SK-N-SH (cell line): ENCODE results near the gene SPRED3. TPM values are rescaled to one million over a fixed set of nuclear protein-coding genes. Genes with fewer than 3 reads are reported as not detected.

Experiments used
- CTCF ChIA-PET: fragments of 300-600, 350-600 bp; formaldehyde crosslinking; extraction: SDS; loops from one replicate; lab custom pipeline; 2021; lab: Yijun Ruan, JAX
- POLR2A ChIA-PET: fragments of 350-600 bp; sonication (Branson Sonifier 250); formaldehyde crosslinking; extraction: SDS; loops from one replicate; lab custom pipeline; 2020; ENCODE audit warnings: antibody characterized with exemption, inconsistent platforms; lab: Yijun Ruan, JAX
- DNase-seq: peaks from one replicate; pipeline ENCODE4 v3.0.0; 2012
- H2AFZ ChIP-seq: fragments of 200-600 bp; sonication (generic); 2 replicates; pipeline ENCODE4 v1.8.1; 2016; ENCODE audit warnings: antibody characterized with exemption, mild to moderate bottlenecking, low read depth
- H3F3A ChIP-seq: fragments of 200-600 bp; sonication (generic); replicated peaks from 2 replicates; pipeline ENCODE3; 2016; ENCODE audit warnings: antibody characterized with exemption, mild to moderate bottlenecking; ENCODE audit not compliant: insufficient read depth
- H3K27ac ChIP-seq, 2 experiments: fragments of 200-500 bp in 1 of 2; fragments of 200-600 bp in 1 of 2; sonication (Bioruptor generic) in 1 of 2; sonication (generic), shearing (Covaris generic) in 1 of 2; 2 replicates each; pipeline versions ENCODE4 v1.5.1 to v1.6.1; 2014 to 2016; ENCODE audit warnings: low read depth in 2 of 2, inconsistent platforms in 1 of 2, low read length in 1 of 2, mild to moderate bottlenecking in 1 of 2, mixed read lengths in 1 of 2
- H3K27me3 ChIP-seq: fragments of 200-600 bp; sonication (generic), shearing (Covaris generic); 2 replicates; pipeline ENCODE4 v1.6.1; 2016; ENCODE audit warnings: mixed run types; ENCODE audit not compliant: insufficient read depth
- H3K36me3 ChIP-seq, 2 experiments: fragments of 200-500 bp in 1 of 2; fragments of 200-600 bp in 1 of 2; sonication (Bioruptor generic) in 1 of 2; sonication (generic) in 1 of 2; replicated peaks in 1 of 2; 2 replicates each; pipeline versions ENCODE3 to v1.5.1; 2014 to 2016; ENCODE audit warnings: low read length in 1 of 2, mild to moderate bottlenecking in 1 of 2; ENCODE audit not compliant: insufficient read depth in 2 of 2, control insufficient read depth in 1 of 2
- H3K4me1 ChIP-seq, 2 experiments: fragments of 200-500 bp in 1 of 2; fragments of 200-600 bp in 1 of 2; sonication (Bioruptor generic) in 1 of 2; sonication (generic), shearing (Covaris generic) in 1 of 2; 2 replicates each; pipeline versions ENCODE4 v1.5.1 to v1.6.1; 2014 to 2016; ENCODE audit warnings: low read depth in 1 of 2, low read length in 1 of 2, mixed run types in 1 of 2; ENCODE audit not compliant: insufficient read depth in 2 of 2, control insufficient read depth in 1 of 2
- H3K4me2 ChIP-seq: fragments of 200-600 bp; sonication (generic), shearing (Covaris generic); 2 replicates; pipeline ENCODE4 v1.6.1; 2017; ENCODE audit warnings: mixed run types
- H3K4me3 ChIP-seq, 2 experiments: fragments of 200-500 bp in 1 of 2; fragments of 200-600 bp in 1 of 2; sonication (Bioruptor generic) in 1 of 2; sonication (generic), shearing (Covaris generic) in 1 of 2; 2 replicates each; pipeline versions ENCODE4 v1.5.1 to v1.8.1; 2014 to 2016; ENCODE audit warnings: low read depth in 2 of 2, inconsistent platforms in 1 of 2, low read length in 1 of 2, mild to moderate bottlenecking in 1 of 2, mixed read lengths in 1 of 2, moderate library complexity in 1 of 2
- H3K79me2 ChIP-seq: fragments of 200-600 bp; sonication (generic); 2 replicates; pipeline ENCODE4 v1.8.1; 2017; ENCODE audit warnings: mild to moderate bottlenecking; ENCODE audit not compliant: insufficient read depth
- H3K9ac ChIP-seq: fragments of 200-600 bp; sonication (generic); 2 replicates; pipeline ENCODE4 v1.6.1; 2017; ENCODE audit warnings: mixed run types
- H3K9me2 ChIP-seq: fragments of 200-600 bp; sonication (generic); 2 replicates; pipeline ENCODE4 v1.6.1; 2017; ENCODE audit warnings: mixed run types
- H3K9me3 ChIP-seq: fragments of 200-600 bp; sonication (generic); 2 replicates; pipeline ENCODE4 v1.6.1; 2017; ENCODE audit warnings: mixed run types, mild to moderate bottlenecking, moderate library complexity
- H4K20me1 ChIP-seq: fragments of 200-600 bp; sonication (generic); 2 replicates; pipeline ENCODE4 v1.6.1; 2017; ENCODE audit warnings: mild to moderate bottlenecking, mixed run types; ENCODE audit not compliant: insufficient read depth
- FOSL2 ChIP-seq: IDR thresholded peaks from 2 replicates; pipeline ENCODE4 v1.4.0; 2012; ENCODE audit warnings: low read depth, mild to moderate bottlenecking, moderate library complexity, borderline replicate concordance
- FOXJ3 ChIP-seq: sonication (generic); formaldehyde crosslinking; IDR thresholded peaks from 2 replicates; pipeline ENCODE4 v1.5.1; 2020; ENCODE audit warnings: mild to moderate bottlenecking, missing genetic modification reagents
- GABPA ChIP-seq: IDR thresholded peaks from 2 replicates; pipeline ENCODE4 v1.4.0; 2012; ENCODE audit warnings: low read depth, mild to moderate bottlenecking
- MAX ChIP-seq: IDR thresholded peaks from 2 replicates; pipeline ENCODE4 v1.4.0; 2012; ENCODE audit warnings: low read depth
- MEF2A ChIP-seq: IDR thresholded peaks from 2 replicates; pipeline ENCODE4 v1.4.0; 2012; ENCODE audit warnings: low read depth, borderline replicate concordance
- MXI1 ChIP-seq: IDR thresholded peaks from 2 replicates; pipeline ENCODE4 v1.6.1; 2012; ENCODE audit warnings: mild to moderate bottlenecking, low read depth, low read length, improper control_type of control experiment
- NRF1 ChIP-seq: IDR thresholded peaks from 2 replicates; pipeline ENCODE4 v1.6.1; 2012; ENCODE audit warnings: low read depth, mild to moderate bottlenecking, low read length
- POLR2AphosphoS5 ChIP-seq: IDR thresholded peaks from 2 replicates; pipeline ENCODE4 v1.6.1; 2012; ENCODE audit warnings: low read depth, low read length
- RFX5 ChIP-seq: IDR thresholded peaks from 2 replicates; pipeline ENCODE4 v1.6.1; 2012; ENCODE audit warnings: mild to moderate bottlenecking, improper control_type of control experiment, low read length
- SIN3A ChIP-seq: IDR thresholded peaks from 2 replicates; pipeline ENCODE4 v1.6.1; 2012; ENCODE audit warnings: low read depth, mild to moderate bottlenecking, low read length, moderate library complexity, borderline replicate concordance
- SMC3 ChIP-seq: IDR thresholded peaks from 2 replicates; pipeline ENCODE4 v1.6.1; 2012; ENCODE audit warnings: low read depth, low read length, improper control_type of control experiment
- TAF1 ChIP-seq: IDR thresholded peaks from 2 replicates; pipeline ENCODE4 v1.6.1; 2012; ENCODE audit warnings: low read depth, mild to moderate bottlenecking, low read length, moderate library complexity, borderline replicate concordance
- YY1 ChIP-seq: IDR thresholded peaks from 2 replicates; pipeline ENCODE4 v1.4.0; 2012; ENCODE audit warnings: low read depth, mild to moderate bottlenecking
- ZBTB33 ChIP-seq: IDR thresholded peaks from 2 replicates; pipeline ENCODE4 v1.4.0; 2012; ENCODE audit warnings: low read depth, borderline replicate concordance
- WGBS: methylation state at CpG from one replicate; pipeline ENCODE4 v1.1.6; 2017; ENCODE audit warnings: low lambda C conversion rate; 5-methylcytosine and 5-hydroxymethylcytosine counted together
- polyA plus RNA-seq, 3 experiments: library from polyadenylated mRNA; depleted of rRNA; stranded (reverse); fragments of >200 nt; gene quantifications; 2 replicates each; pipeline ENCODE4 v1.2.3, GENCODE V29; 2012
- TF ChIP-seq, protein P1 (sequence below): IDR thresholded peaks from 2 replicates; pipeline ENCODE4 v1.4.0; 2012; ENCODE audit warnings: low read depth, borderline replicate concordance

Gene SPRED3
- polyA plus RNA-seq, 1 of the 3 experiments (the other 2 are of a cell fraction): 11.1 TPM

GRCh38 chr19:38387550-38388348 is 748 bp upstream of the SPRED3 start, which contains the start of gene GGN:
Gene GGN (minus strand): TSS chr19:38388034. CDS start chr19:38387261, 773 bp downstream.
- Histone ChIP-seq H4K20me1 (0 out of 2 replicates have a peak, but pooled peaks cover 5% of the 10 kb centered on the region), H3K4me1 (peaks cover 9 to 13% of the 10 kb centered on the region in 2 experiments; a peak in 2 of 4 replicates), H3K4me3 (peak within 1 kb of the TSS; percentile 84 to 99), H3K9me3 (no peaks in the 10 kb centered on the region), H3F3A (peaks cover 22% of the 10 kb centered on the region), H3K36me3 (peaks cover 18 to 28% of the 10 kb centered on the region in 2 experiments), H3K9me2 (no peaks in the 10 kb centered on the region), H3K27me3 (no peaks in the 10 kb centered on the region), H3K79me2 (peaks cover 30% of the 10 kb centered on the region)
- POLR2A ChIA-PET: interaction anchor here (0.5 to 4.1 kb wide), 7 partner anchors 12 to 588 kb away, joined by 3 to 30 read pairs (median 4); partner anchors contain the start of genes FAM98C, FBXO17 and PSMD8
- no peak for TF ChIP-seq YY1
- peak; percentile 59 for TF ChIP-seq POLR2AphosphoS5
- peak; percentile 64; the same call in 1 of the 2 replicates for TF ChIP-seq TAF1
- TF ChIP-seq MAX: peak; percentile 30; the same call in 1 of the 2 replicates
- no peak for TF ChIP-seq ZBTB33
- TF ChIP-seq, all 33 proteins: peak for 3
- DNase-seq: peak; percentile 95
- Histone ChIP-seq H2AFZ (peak within 1 kb of the TSS; percentile 85; the same call in 1 of the 2 replicates), H3K9ac (peak within 1 kb of the TSS; percentile 95), H3K27ac (peak within 1 kb of the TSS; percentile 88 to 95), H3K4me2 (peak within 1 kb of the TSS; percentile 98)
- CTCF ChIA-PET: interaction anchor here (0.8 to 4.1 kb wide), 6 partner anchors 12 to 543 kb away, joined by 3 to 34 read pairs (median 4); partner anchors contain the start of genes CATSPERG, FAM98C, MRPS12 and SARS2
- 2% methylated on average over 49 of the region's 51 CpGs for WGBS

DNA sequence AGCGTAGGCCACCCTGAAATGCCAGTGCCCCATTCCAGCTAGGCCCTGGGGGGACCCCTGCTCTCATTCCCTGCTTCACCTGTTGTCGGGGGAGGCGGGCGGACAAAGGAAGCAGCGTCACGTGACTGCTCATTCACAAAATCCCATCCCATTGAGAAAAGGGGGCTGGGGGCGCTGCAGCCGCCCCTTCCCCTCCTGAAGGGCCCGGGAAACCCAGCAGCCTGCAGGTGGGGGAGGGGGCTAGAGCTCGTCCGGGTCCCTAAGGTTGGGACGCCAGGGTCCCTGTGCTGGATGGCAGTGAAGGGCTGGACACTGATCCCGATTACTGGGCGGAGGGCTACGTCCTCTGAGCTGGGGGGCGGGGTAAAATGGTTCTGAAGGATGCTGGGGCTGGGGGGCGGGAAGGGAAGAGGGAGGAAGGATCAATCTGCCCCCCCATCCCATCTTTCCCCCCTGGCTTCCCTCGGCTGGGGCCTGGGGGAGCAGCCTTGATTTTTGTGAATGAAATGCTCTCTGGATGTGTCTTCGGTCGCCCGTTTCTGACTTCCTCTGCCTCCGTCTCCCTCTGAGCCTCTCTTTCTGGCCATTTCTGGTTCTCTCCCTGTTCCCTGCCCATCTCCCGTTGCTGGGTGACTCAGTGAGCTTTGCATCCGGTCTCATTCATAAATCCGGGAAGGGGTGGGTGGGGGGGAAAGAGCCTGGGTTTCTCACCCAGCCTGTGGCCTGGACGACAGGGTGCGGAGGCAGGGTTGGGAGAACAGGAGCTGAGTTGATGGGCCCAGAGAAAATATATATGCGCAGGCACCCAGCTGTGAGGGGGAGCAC is 816 bp downstream of the SPRED3 start:
- peak overlapping the region; percentile 70; the same call in 1 of the 2 replicates for H2AFZ ChIP-seq
- peak overlapping the region; percentile 95 for H3K9ac ChIP-seq
- no peaks in the 10 kb centered on the region for H3K9me3 ChIP-seq
- H4K20me1 ChIP-seq: 0 out of 2 replicates have a peak, but pooled peaks cover 3% of the 10 kb centered on the region
- peaks cover 22 to 23% of the 10 kb centered on the region in 2 experiments for H3K36me3 ChIP-seq
- H3K27me3 ChIP-seq: no peaks in the 10 kb centered on the region
- H3K4me3 ChIP-seq: peak overlapping the region; percentile 84 to 99
- peak; percentile 80 for DNase-seq
- peaks cover 9 to 13% of the 10 kb centered on the region in 2 experiments; a peak in 2 of 4 replicates for H3K4me1 ChIP-seq
- peak overlapping the region; percentile 98 for H3K4me2 ChIP-seq
- peaks cover 19% of the 10 kb centered on the region for H3F3A ChIP-seq
- CTCF ChIA-PET: interaction anchor here (0.9 to 4.1 kb wide), 8 partner anchors 14 to 491 kb away, joined by 3 to 34 read pairs (median 4); partner anchors contain the start of genes CATSPERG, FAM98C and PSMD8
- POLR2A ChIA-PET: interaction anchor here (1.3 to 4.1 kb wide), 4 partner anchors 12 to 29 kb away, joined by 6 to 30 read pairs (median 18); partner anchors contain the start of genes FAM98C and PSMD8
- 12% methylated on average over 23 of the region's 28 CpGs for WGBS
- peak overlapping the region; percentile 88 to 95 for H3K27ac ChIP-seq
- peaks cover 32% of the 10 kb centered on the region for H3K79me2 ChIP-seq
- no peaks in the 10 kb centered on the region for H3K9me2 ChIP-seq
- TF ChIP-seq RFX5: no peak
- no peak for TF ChIP-seq NRF1
- TF ChIP-seq, protein P1, sequence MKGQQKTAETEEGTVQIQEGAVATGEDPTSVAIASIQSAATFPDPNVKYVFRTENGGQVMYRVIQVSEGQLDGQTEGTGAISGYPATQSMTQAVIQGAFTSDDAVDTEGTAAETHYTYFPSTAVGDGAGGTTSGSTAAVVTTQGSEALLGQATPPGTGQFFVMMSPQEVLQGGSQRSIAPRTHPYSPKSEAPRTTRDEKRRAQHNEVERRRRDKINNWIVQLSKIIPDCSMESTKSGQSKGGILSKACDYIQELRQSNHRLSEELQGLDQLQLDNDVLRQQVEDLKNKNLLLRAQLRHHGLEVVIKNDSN: peak; percentile 90
- peak; percentile 33; the same call in 1 of the 2 replicates for TF ChIP-seq FOSL2
- TF ChIP-seq MEF2A: no peak
- TF ChIP-seq FOXJ3 (CRISPR knock-in tag): no peak
- TF ChIP-seq ZBTB33: no peak
- TF ChIP-seq MXI1: peak; percentile 38; the same call in 1 of the 2 replicates
- 0 out of 2 replicates have a peak, but pooled peaks have one; percentile 11 for TF ChIP-seq SIN3A
- TF ChIP-seq GABPA: no peak
- no peak for TF ChIP-seq SMC3
- TF ChIP-seq TAF1: no peak
